OCI-LY1 (cell line): ENCODE results near the gene CDH26.
A peak's percentile ranks its signal among the peaks of the same experiment; 100 is the strongest.

ENCODE experiments used
- H2AFZ ChIP-seq: fragments of 200-600 bp; sonication (generic), shearing (Covaris generic); 2 replicates; pipeline ENCODE4 v1.6.0; 2014; ENCODE audit warnings: antibody characterized with exemption, mild to moderate bottlenecking, low read length
- H3F3A ChIP-seq: fragments of 200-600 bp; sonication (generic), shearing (Covaris generic); 2 replicates; pipeline ENCODE4 v1.6.0; 2014; ENCODE audit warnings: mild to moderate bottlenecking, antibody characterized with exemption, low read length, moderate library complexity; ENCODE audit not compliant: insufficient read depth
- H3K27ac ChIP-seq: fragments of 200-600 bp; sonication (generic); 2 replicates; pipeline ENCODE4 v1.5.1; 2014; ENCODE audit warnings: low read length, mixed run types, mild to moderate bottlenecking, low read depth; ENCODE audit not compliant: poor library complexity, severe bottlenecking
- H3K27me3 ChIP-seq: fragments of 200-600 bp; sonication (generic); 2 replicates; pipeline ENCODE4 v1.6.0; 2014; ENCODE audit warnings: antibody characterized with exemption, mild to moderate bottlenecking, low read length, moderate library complexity; ENCODE audit not compliant: insufficient read depth
- H3K36me3 ChIP-seq: fragments of 200-600 bp; sonication (generic); 2 replicates; pipeline ENCODE4 v1.6.1; 2014; ENCODE audit warnings: mild to moderate bottlenecking, antibody characterized with exemption, low read length, moderate library complexity, mixed read lengths; ENCODE audit not compliant: insufficient read depth
- H3K4me1 ChIP-seq: fragments of 200-600 bp; sonication (generic); 2 replicates; pipeline ENCODE4 v1.5.1; 2014; ENCODE audit warnings: mild to moderate bottlenecking, low read length, moderate library complexity; ENCODE audit not compliant: insufficient read depth, severe bottlenecking
- H3K4me2 ChIP-seq: fragments of 200-600 bp; sonication (generic), shearing (Covaris generic); 2 replicates; pipeline ENCODE4 v1.6.1; 2014; ENCODE audit warnings: low read length
- H3K4me3 ChIP-seq: fragments of 200-600 bp; sonication (generic); 2 replicates; pipeline ENCODE4 v1.5.1; 2014; ENCODE audit warnings: low read length, low read depth, mild to moderate bottlenecking, mixed read lengths; ENCODE audit not compliant: poor library complexity, severe bottlenecking
- H3K79me2 ChIP-seq: fragments of 200-600 bp; shearing (Covaris generic); 2 replicates; pipeline ENCODE4 v1.6.1; 2016; ENCODE audit warnings: mixed run types, low read length, mixed read lengths; ENCODE audit not compliant: insufficient read depth
- H3K9ac ChIP-seq: fragments of 200-600 bp; sonication (generic), shearing (Covaris generic); 2 replicates; pipeline ENCODE4 v1.6.1; 2014; ENCODE audit warnings: mild to moderate bottlenecking, low read length, mixed read lengths
- H3K9me2 ChIP-seq: fragments of 200-600 bp; sonication (generic), shearing (Covaris generic); 2 replicates; pipeline ENCODE4 v1.6.1; 2014; ENCODE audit warnings: low read depth, mild to moderate bottlenecking, low read length, mixed read lengths
- H3K9me3 ChIP-seq: fragments of 200-600 bp; shearing (Covaris generic); 2 replicates; pipeline ENCODE4 v1.6.1; 2014; ENCODE audit warnings: low read length, mixed read lengths
- H4K20me1 ChIP-seq: fragments of 200-600 bp; sonication (generic), shearing (Covaris generic); 2 replicates; pipeline ENCODE4 v1.6.0; 2016; ENCODE audit warnings: mild to moderate bottlenecking, low read length; ENCODE audit not compliant: insufficient read depth
- EZH2 ChIP-seq: fragments of 200-600 bp; sonication (generic), shearing (Covaris generic); IDR thresholded peaks from 2 replicates; pipeline ENCODE4 v1.8.0; 2017; ENCODE audit warnings: borderline replicate concordance, mixed run types, mild to moderate bottlenecking, antibody characterized with exemption, low read length, moderate library complexity, mixed read lengths
- TF ChIP-seq, protein P1 (sequence below): fragments of 200-600 bp; sonication (generic), shearing (Covaris generic); IDR thresholded peaks from 2 replicates; pipeline ENCODE4 v1.5.1; 2017; ENCODE audit warnings: mild to moderate bottlenecking, antibody characterized with exemption, low read length, moderate library complexity, mixed read lengths

Gene CDH26

DNA sequence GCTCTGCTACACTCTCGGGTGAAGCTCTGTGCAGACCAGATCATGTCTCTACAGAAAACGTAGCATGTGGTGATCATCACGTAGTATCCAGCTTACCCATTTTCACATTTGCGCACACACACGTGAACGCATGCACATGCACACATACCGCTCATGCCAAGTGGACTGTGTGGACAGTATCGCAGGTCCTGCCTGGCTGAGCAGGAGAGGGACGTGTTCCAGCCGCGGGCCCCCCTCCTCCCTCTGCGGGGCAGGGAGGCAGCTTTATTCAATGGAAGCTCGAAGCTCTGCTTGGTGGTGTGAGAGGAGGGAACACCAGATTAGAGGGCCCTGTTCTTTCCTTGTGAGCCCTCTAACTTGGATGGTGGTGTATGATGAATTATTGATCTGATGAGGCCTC is 51.1 kb downstream of the CDH26 start:
- Histone ChIP-seq H3K36me3 (no peaks in the 10 kb centered on the region), H3K4me2 (no peak overlapping the region), H3K27me3 (no peaks in the 10 kb centered on the region; the same call in 1 of the 2 replicates), H3F3A (no peaks in the 10 kb centered on the region), H3K4me1 (no peaks in the 10 kb centered on the region), H3K27ac (no peak overlapping the region), H3K4me3 (no peak overlapping the region), H2AFZ (no peak overlapping the region), H3K9me3 (no peaks in the 10 kb centered on the region), H3K9ac (no peak overlapping the region), H4K20me1 (no peaks in the 10 kb centered on the region), H3K9me2 (no peaks in the 10 kb centered on the region), H3K79me2 (no peaks in the 10 kb centered on the region)
- no peak for TF ChIP-seq EZH2
- TF ChIP-seq, protein P1, sequence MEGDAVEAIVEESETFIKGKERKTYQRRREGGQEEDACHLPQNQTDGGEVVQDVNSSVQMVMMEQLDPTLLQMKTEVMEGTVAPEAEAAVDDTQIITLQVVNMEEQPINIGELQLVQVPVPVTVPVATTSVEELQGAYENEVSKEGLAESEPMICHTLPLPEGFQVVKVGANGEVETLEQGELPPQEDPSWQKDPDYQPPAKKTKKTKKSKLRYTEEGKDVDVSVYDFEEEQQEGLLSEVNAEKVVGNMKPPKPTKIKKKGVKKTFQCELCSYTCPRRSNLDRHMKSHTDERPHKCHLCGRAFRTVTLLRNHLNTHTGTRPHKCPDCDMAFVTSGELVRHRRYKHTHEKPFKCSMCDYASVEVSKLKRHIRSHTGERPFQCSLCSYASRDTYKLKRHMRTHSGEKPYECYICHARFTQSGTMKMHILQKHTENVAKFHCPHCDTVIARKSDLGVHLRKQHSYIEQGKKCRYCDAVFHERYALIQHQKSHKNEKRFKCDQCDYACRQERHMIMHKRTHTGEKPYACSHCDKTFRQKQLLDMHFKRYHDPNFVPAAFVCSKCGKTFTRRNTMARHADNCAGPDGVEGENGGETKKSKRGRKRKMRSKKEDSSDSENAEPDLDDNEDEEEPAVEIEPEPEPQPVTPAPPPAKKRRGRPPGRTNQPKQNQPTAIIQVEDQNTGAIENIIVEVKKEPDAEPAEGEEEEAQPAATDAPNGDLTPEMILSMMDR: no peak

DNA sequence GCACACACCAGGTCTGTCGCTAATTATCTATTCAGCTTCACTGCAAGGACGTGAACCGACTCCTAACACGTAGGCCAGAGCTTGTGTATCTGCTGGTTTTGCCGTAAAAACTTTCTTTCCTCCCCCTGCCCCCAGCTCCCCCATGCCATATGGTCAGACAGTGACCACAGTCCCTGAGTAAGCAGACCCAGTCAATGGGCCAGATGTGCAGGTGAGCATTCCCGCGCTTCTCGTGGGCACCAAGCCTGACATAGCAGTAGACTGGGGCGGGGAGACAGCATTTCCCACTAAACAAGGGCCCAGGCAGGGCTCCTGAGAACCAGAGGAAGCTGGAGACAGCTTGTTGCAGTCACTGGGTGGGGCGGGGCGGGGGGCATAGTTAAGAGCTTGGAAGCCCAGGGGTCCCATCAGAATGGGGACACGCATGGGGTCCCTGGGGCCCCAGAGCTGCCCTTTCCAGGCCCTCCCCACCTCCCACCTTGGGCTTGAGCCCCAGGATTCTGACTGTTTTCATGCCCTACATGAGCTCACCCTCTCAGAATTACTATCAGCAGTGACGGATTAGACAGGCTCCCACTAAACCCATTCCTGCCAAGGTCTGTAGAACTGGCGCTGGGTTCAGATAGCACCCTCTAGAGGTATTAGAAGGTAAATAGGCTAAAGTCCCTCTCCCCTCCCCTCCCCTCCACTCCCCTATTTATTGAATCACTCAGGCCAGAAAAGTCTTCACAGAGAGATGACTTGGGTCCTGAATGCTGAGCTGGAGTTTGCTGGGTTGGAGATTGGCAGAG is 51.8 kb downstream of the CDH26 start:
- Histone ChIP-seq H2AFZ (no peak overlapping the region), H3K4me2 (no peak overlapping the region), H3K4me3 (no peak overlapping the region), H3K36me3 (no peaks in the 10 kb centered on the region), H3K9me3 (no peaks in the 10 kb centered on the region), H3K9me2 (no peaks in the 10 kb centered on the region), H3K27me3 (no peaks in the 10 kb centered on the region; the same call in 1 of the 2 replicates), H4K20me1 (no peaks in the 10 kb centered on the region), H3K79me2 (no peaks in the 10 kb centered on the region), H3K9ac (no peak overlapping the region), H3K27ac (no peak overlapping the region), H3F3A (no peaks in the 10 kb centered on the region), H3K4me1 (no peaks in the 10 kb centered on the region)
- TF ChIP-seq, protein P1: peak; percentile 51
- no peak for TF ChIP-seq EZH2

DNA sequence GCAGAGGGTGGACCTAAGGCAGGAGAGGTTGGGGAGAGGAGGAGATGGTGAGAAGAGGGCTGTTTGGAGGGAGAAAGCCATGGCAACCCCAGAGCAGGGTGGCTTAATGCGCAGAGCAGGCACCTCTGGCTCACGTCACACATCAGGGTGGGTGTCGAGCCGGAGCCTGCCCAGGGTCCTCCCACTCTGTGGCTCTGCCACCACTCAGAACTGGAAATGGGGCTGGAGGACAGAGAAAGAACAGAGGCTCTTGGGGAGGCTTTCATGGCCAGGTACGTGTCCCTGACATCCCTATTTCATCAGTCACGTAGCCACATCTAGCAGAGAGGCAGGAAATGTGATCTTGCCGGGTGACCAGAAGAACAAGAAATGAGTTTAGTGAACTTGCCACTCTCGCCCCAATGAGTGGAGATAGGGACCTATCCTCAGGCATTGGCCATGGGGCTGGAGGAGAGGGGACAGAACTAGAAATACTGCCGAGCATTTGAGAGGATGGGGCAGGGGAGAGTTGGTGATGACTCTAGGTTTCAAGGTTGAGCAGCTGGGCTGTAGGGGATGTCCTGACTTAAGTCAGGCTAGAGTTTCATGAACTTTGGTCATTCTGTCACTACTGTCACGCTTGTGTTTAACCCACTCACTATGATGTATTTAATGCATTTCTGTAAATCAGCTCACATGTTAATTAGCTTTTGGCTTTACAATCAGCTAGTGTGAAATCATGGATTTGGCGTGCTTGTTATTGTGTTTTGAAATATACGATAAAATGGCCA is 52.7 kb downstream of the CDH26 start:
- no peak overlapping the region for H3K4me3 ChIP-seq
- no peaks in the 10 kb centered on the region for H3K79me2 ChIP-seq
- no peak overlapping the region for H2AFZ ChIP-seq
- H3F3A ChIP-seq: no peaks in the 10 kb centered on the region
- no peak overlapping the region for H3K4me2 ChIP-seq
- no peaks in the 10 kb centered on the region for H3K36me3 ChIP-seq
- H3K9me2 ChIP-seq: no peaks in the 10 kb centered on the region
- H3K9me3 ChIP-seq: no peaks in the 10 kb centered on the region
- TF ChIP-seq, protein P1: no peak
- TF ChIP-seq EZH2: no peak
- no peak overlapping the region for H3K27ac ChIP-seq
- H3K4me1 ChIP-seq: no peaks in the 10 kb centered on the region
- H4K20me1 ChIP-seq: no peaks in the 10 kb centered on the region
- H3K9ac ChIP-seq: no peak overlapping the region
- no peaks in the 10 kb centered on the region; the same call in 1 of the 2 replicates for H3K27me3 ChIP-seq
